Activated effector memory CD4-positive, alpha-beta T cell treated with anti-CD3 and anti-CD28 coated beads, Interleukin-2, amount 50 U/mL, for 16 hours (primary cell): Measurements from ENCODE around the gene STAT5A.

Experiments used
- DNase-seq: peaks from one replicate; pipeline ENCODE4 v3.0.0-alpha.2; 2020

The STAT5A gene

GRCh38 chr17:42270170-42270535, 18.1 kb upstream of the STAT5A start:
- DNase-seq = no peak

DNA sequence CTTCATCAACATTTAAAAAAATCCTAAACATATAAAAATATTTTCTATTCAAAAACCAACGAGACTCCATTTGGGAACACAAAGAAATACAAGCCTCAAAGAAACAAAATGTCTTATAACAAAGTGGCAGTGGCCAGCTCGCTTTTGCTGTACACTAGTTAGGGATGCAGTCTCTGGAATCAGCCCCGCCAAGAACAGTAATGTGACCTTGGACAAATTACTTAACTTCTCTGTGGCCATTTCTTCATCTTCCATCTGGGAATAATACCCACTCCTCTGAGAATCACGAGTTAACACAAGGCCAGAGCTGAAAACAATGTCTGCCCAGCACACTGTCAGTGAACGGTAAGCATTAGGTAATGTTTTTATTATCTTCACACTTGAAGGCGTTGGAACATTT, 17.7 kb upstream of the STAT5A start:
- no peak for DNase-seq

DNA sequence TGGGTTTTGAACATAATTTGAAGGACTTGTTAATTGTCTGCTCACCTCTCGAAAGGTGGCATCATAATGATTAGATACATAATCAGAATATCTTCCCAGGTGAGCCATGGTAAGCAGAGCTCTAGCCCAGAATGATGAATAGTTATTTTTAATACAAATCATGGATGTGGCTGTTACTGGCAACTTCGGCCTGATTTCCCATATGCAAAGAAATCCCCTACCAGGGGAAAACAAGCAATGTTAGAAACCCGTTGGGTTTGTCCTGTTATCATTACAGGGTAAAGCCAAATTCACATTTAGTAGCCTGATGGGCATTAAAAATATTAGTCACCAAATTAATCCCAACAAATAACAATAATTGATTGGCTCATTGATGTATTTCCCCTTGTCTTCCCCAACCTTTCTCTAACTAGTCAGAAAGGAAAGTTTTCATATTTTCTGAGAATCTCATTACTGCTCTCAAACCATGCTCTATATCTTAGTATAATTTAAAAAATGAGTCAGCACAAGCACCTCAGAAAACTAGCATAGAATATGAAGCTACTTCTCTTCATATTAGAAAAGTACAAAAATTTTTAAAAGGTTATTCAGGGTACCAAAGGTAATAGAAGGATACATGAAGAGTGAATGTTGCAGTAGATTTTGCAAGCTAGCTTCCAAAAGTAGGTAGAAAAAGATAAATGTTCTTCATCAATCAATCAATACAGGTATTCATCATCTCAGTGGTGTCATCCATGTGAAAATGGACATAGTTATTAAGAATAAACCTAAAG, 17.1 kb upstream of the STAT5A start:
- DNase-seq = no peak

GRCh38 chr17:42271779-42272035, 16.6 kb upstream of the STAT5A start:
- no peak for DNase-seq

GRCh38 chr17:42272162-42272907, 16.0 kb upstream of the STAT5A start:
- no peak for DNase-seq

DNA sequence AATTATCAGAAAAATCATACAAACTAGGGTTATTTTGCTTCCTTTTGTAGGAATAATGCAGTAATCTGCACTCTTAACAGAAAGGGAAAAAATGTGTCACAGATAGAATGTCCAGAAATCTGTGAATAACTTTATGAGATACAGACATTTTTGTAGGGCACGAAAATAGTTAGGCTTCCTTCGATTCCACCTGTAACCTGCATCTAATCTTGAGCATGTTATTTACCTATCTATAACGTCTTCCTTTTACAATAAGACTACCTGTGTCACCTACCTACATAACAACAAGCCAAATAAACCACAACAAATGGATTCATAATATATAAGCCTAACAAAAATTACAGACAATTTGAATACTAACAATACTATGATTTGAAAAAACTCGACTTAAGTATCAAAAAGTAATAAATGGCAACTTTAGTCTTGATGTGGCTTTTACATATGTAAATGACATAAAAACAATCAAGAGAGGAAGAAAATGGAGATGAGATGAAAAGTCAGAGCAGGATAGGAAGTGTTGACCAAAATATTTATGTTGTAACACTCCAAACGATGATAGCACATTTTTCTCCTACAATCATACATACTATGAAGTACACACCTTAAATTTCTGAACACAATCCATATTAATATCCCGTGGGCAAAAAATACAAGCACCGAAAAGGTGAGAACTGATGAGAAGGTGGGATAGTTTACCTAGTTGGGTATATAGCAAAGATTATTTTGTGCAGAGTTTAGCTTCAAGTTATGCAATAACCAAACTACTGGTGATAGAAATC, 14.6 kb upstream of the STAT5A start:
- no peak for DNase-seq

DNA sequence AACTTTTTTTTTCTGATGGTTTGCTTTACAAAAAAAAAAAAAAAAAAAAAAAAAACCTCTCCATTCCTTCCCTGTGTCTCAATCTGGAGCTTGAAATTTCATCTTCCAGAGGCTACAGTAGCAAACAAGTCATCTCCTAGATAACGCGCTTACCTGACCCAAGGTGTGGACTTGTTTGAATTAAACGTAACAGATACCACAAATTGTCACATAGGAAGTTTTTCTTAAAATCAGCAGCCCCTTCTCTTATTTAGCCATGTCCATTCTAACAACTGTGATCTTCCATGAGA, 14.1 kb upstream of the STAT5A start:
- DNase-seq = no peak

DNA sequence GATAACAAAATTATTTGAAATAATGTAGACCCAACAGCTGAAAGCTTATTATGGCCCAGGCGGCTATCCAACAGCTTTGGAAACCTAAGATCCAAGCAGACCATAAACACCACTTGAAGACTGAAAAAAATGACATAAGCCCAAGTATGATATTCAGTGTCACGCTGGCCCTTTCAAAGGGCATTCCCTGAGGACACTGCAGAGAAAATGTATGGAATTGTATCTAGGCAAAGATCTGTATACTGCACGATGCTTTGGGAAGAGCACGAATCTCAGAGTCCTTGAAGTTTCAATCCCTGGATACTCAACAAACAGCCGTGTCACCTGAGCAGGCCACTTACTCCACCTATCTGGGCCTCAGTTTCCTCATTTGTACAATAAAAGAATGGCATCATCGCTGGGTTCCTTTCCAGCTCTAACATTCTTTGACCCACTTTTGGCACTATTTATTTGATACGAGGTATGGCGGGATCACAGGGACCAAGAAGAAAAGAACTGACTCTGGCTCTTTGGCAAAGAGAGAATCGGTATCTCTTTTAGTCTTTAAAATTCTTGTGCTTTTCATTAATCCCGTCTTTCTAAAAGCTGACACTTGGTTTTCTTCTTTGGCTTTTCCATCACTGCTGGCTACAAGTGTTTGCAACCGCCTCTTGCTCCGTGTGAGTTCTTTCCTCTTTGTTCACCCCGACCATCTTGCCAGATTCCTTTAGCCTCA, 13.3 kb upstream of the STAT5A start:
- DNase-seq = no peak

GRCh38 chr17:42275527-42276358, 12.6 kb upstream of the STAT5A start:
- DNase-seq = peak; percentile 76

- peak; percentile 87 for DNase-seq
These were observed 12.0 kb upstream of the STAT5A start, which contains the start of gene STAT5B for GRCh38 chr17:42276359-42276608. STAT5B (minus strand) TSS chr17:42276391; CDS start chr17:42232127, 44,264 bp downstream.

DNA sequence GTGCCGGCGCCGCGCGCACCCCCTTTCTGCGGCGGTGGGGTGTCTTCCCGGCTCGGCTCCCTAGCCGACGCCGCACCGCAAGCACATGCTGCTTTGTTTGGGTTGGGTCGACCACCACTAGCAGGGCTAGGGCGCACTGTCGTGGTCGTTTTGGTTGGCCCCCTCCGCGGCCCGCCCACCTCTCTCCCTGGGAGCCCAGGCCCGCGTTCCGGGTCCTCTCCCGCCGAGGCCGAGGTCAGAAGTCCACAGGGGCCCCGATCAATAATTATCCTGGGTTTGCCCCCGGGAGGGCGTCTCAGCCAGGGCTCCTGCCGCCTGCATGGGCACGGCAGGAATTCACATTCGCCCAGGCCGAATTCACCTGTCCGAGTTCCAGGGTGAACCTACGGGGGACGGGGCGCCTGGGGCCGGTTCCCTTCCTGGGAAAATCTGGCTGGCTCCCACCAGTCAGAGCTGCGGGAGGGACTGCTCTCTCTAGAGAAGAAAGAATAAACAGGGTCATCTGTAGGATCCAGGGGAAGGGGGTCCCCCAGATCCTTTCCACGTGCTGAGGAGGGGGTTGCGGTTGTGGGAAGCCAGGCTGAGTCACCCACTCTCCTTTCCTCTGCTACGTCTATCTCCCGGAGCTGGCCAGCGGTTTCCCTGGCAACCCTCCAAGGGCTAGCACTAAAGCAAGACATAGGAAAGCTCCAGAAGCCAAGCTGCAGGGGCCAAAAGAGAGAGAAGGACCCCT, 11.5 kb upstream of the STAT5A start:
- DNase-seq = peak; percentile 76

GRCh38 chr17:42277342-42277712, 11.0 kb upstream of the STAT5A start:
- no peak for DNase-seq

DNA sequence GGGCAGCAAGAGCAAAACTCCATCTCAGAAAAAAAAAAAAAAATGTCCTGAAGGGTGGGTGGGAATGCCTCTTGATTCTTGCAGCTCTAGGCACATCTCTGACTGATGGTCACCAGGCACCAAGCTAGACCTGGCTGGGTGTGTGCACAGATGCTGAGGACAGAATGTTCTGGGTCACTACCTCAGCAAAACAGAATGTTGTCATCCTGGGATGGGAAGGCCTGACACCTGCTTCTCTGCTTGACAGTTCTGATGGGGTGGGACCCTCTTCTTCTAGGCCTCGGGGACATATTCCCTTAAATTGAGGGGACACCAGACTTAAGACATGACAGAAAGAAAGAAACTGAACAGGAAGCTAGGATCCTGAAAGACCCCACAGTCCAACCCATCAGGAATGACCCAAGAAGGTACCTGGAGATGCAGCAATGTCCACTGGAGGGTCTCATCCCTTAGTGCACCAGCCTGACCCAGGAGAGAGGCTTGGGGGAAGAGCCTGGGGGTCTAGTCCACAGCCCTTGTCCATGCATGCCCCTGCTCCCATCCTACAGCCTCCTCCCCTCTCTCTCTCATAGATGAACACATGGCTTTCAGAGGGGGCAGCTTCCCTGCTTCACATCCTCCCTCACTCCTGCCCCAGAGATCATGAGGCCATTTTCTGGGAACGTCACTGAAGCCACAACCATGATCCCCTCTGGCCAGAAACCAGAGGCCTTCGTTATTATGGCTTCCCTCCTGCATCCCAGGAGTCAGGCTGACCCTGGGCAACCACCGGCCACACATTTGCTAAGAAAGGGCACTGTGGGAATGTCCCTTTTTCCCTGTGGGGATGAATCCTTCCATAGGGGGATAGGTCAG, 8.3 kb upstream of the STAT5A start:
- peak; percentile 53 for DNase-seq

- peak; percentile 59 for DNase-seq
These were observed 6.7 kb upstream of the STAT5A start for GRCh38 chr17:42281571-42282096.

DNA sequence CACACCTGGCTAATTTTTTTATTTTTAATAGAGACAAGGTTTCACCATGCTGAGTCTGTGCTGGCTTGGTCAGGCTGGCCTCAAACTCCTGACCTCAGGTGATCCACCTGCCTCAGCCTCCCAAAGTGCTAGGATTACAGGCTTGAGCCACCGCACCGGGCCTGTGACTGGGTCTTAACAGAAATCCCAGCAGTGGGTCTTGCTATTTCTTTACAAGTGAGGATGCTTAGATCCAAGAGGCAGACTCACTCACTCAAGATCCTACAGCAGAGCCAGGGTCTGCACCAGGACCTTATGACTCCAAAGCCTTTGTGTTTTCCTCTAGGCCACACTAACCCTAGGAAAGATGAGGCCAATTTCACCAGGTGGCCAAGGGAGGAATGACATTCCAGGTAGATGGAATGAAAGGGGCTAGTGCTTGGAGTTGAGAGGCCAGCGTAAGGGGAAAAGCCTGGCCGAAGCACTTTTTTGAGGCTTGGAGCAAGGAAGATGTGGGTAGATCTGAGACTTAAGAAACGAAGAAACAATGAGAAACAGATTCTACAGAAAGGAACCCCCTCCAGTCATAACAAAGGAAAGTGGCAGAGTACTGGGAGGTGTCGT, 5.7 kb upstream of the STAT5A start:
- peak; percentile 34 for DNase-seq

DNA sequence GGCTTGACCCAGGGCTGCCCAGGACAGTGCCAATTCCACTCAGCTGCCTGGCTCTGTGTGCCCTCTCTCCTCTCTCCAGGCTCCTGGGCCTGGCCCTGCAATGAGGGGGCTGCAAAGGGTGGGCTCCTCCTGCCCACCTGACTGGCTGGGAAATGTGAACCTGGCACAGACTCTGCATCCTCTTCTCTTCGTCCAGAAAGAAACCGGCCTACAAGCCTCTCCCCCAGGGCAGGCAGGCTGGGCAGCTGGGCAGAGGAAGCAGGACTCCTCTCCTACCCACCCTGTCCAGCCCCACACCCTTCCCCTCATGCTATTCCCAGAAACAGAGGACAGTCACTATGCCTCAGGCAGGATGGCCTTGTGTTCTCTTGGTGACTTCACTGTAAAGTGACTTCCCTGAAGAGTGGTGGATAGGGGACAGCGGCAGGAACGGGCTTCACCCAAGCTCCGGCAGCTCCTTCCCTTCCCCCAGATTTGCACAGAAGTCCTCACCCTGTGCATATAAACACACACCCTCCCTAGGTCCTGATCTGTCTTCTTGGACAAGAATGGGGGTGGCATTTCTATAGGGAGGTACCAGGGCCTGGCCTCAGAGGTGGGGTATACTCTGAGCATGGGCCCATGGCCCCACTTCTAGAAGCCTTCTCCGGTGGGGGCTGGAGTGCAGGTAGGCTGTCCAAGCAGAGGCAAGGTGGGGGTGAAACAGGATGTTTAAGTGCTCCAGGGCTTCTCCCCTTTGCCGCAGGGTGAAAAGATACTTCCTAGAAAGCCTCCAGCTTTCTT, 4.9 kb upstream of the STAT5A start:
- DNase-seq = peak; percentile 57

DNA sequence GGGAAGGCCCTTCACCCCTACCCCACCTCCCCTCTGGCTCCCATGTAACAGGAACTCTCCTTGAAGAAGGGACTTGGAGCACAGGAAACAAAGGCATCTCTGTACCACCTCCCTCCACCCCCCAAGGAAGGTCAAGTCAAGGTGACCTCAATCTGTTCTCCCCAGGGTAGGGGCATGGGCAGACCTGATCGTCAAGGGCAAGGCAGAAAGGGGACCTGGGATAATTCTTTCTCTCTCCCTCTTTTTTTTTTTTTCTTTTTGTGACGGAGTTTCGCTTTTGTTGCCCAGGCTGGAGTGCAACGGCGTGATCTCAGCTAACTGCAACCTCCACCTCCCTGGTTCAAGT, 4.3 kb upstream of the STAT5A start:
- no peak for DNase-seq

- peak; percentile 53 for DNase-seq
These were observed 3.7 kb upstream of the STAT5A start for GRCh38 chr17:42284566-42284965.

DNA sequence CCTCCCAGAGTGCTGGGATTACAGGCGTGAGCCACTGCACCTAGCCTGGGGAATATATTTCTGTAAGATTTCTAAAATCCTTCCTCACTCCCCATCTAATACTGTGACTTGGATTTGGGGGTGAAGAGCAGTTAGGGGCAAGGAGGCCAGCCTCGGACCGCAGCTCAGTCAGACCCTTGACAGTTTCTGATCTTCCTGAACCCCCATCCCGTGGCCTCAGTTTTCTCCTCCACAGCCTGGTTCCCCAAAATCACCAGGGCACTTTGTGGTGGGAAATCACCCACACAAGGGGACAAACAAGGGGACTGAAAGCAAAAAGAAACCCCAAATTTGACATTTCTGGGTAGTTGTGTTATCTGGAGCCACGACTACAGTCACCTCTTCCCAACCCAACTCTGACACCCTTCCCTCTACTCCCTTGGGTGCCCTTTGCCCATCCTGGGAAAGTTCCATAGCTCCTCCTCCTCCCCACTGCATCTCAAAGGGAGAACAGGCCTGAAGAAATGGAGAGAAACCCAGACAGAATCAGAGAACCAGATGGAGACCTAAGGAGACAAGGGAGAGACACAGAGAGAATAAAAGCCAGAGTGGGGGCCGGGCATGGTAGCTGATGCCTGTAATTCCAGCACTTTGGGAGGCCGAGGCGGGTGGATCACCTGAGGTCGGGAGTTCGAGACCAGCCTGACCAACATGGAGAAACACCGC, 2.8 kb upstream of the STAT5A start:
- peak; percentile 37 for DNase-seq
